Sigmoid colon (tissue), 7 donors: ENCODE measurements around the gene NRSN2. TPM values are rescaled to one million over a fixed set of nuclear protein-coding genes. Genes with fewer than 3 reads are reported as not detected.
A peak's percentile ranks its signal among the peaks of the same experiment; 100 is the strongest.

ENCODE experiments used
- DNase-seq: peaks from one replicate; pipeline ENCODE4 v3.0.0-alpha.2; 2019
- H3K27ac ChIP-seq, 4 donors: fragments of 200-600 bp; sonication (generic); one replicate each; pipeline ENCODE4 v1.5.1; 2016 to 2019; ENCODE audit warnings: mild to moderate bottlenecking in 1 of 4
- H3K27me3 ChIP-seq, 3 donors: fragments of 200-600 bp; sonication (generic); one replicate each; pipeline ENCODE4 v1.5.1; 2019; ENCODE audit warnings: mild to moderate bottlenecking in 1 of 3
- H3K36me3 ChIP-seq, 4 donors: fragments of 200-600 bp; sonication (generic); one replicate each; pipeline ENCODE4 v1.5.1; 2016 to 2019
- H3K4me1 ChIP-seq, 4 donors: fragments of 200-600 bp; sonication (generic); one replicate each; pipeline ENCODE4 v1.5.1; 2017 to 2019
- H3K4me3 ChIP-seq, 4 donors: fragments of 200-600 bp; sonication (generic); one replicate each; pipeline ENCODE4 v1.5.1; 2017 to 2019; ENCODE audit warnings: mild to moderate bottlenecking in 2 of 4, moderate library complexity in 1 of 4
- H3K9me3 ChIP-seq, 4 donors: fragments of 200-600 bp in 3 of 4; sonication (generic) in 3 of 4; one replicate each; pipeline versions ENCODE4 v1.5.1 to v1.6.1; 2013 to 2019
- EP300 ChIP-seq, 4 donors: sonication (generic); formaldehyde crosslinking; IDR thresholded peaks; one replicate each; pipeline ENCODE4 v1.6.1; 2017; ENCODE audit warnings: antibody characterized with exemption in 4 of 4
- POLR2A ChIP-seq, 2 donors: fragments of 450-650 bp; IDR thresholded peaks; one replicate each; pipeline ENCODE4 v1.6.1; 2016; ENCODE audit warnings: antibody characterized with exemption in 2 of 2, mild to moderate bottlenecking in 2 of 2, moderate library complexity in 2 of 2
- POLR2AphosphoS5 ChIP-seq, 4 donors: sonication (generic); formaldehyde crosslinking; IDR thresholded peaks; one replicate each; pipeline ENCODE4 v1.6.1; 2017; ENCODE audit warnings: antibody characterized with exemption in 4 of 4
- WGBS, 2 donors: extraction: QIAGEN DNeasy Blood & Tissue Kit; methylation state at CpG; one replicate each; pipeline ENCODE4 v1.1.7; 2013; 5-methylcytosine and 5-hydroxymethylcytosine counted together
- intact Hi-C: fragments of 100-400 bp; cut with DNase I; formaldehyde crosslinking; loops from one replicate; pipeline ENCODE4 v1.15.1; 2023
- polyA plus RNA-seq, 3 donors: library from polyadenylated mRNA; stranded (reverse); fragments of 200-250 nt; gene quantifications; one replicate each; pipeline ENCODE4 v1.2.3, GENCODE V29; 2013
- total RNA-seq, 4 donors: library from RNA; depleted of rRNA; stranded (reverse); fragments of >200 nt; gene quantifications; one replicate each; pipeline ENCODE4 v1.1.0, GENCODE V29; 2016
- TF ChIP-seq, protein P1 (sequence below), 4 experiments: fragments of 450-650 bp in 3 of 4; fragments of 200-600 bp in 1 of 4; IDR thresholded peaks; one replicate each; pipeline ENCODE4 v1.5.1; 2016 to 2019; ENCODE audit warnings: antibody characterized with exemption in 4 of 4, mild to moderate bottlenecking in 3 of 4, moderate library complexity in 2 of 4
- donor health status: healthy with polysubstance abuse.
- donor health status: Bipolar disorder and iron deficiency.
- donor health status: healthy.

The NRSN2 gene
- total and polyA plus RNA-seq, 7 donors, result 2.3 to 34.3 (median 23.2) TPM

DNA sequence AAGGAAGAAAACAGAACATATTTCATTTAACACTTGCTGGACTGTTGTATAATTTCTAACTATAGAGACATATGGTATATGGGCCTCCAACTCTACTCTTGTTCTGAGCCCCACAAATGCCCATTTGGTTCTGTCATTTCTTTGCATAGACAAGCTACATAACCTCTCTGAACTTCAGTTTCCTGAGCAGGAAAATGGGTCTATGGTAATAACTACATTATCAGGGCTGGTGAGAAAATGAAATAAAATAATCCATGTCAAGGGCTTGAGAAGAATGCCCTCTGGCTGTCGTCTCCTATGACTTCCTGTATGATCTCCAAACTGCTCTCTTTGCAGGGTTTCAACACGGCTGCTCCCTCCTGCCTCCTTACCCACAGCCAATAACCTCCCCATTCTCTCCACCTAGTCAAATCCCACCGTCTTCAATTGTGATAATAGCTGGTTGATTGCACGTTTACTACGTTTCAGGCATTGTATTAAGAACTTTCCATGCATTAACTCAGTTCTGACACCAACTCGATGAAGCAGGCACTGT lies 37.5 kb upstream of the NRSN2 start:
- TF ChIP-seq POLR2AphosphoS5 (IDR thresholded peaks at IDR 0.05), result no peak
- TF ChIP-seq POLR2A (IDR thresholded peaks at IDR 0.05), result no peak
- TF ChIP-seq, protein P1, sequence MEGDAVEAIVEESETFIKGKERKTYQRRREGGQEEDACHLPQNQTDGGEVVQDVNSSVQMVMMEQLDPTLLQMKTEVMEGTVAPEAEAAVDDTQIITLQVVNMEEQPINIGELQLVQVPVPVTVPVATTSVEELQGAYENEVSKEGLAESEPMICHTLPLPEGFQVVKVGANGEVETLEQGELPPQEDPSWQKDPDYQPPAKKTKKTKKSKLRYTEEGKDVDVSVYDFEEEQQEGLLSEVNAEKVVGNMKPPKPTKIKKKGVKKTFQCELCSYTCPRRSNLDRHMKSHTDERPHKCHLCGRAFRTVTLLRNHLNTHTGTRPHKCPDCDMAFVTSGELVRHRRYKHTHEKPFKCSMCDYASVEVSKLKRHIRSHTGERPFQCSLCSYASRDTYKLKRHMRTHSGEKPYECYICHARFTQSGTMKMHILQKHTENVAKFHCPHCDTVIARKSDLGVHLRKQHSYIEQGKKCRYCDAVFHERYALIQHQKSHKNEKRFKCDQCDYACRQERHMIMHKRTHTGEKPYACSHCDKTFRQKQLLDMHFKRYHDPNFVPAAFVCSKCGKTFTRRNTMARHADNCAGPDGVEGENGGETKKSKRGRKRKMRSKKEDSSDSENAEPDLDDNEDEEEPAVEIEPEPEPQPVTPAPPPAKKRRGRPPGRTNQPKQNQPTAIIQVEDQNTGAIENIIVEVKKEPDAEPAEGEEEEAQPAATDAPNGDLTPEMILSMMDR (IDR thresholded peaks at IDR 0.05), result no peak
- no peak for TF ChIP-seq EP300 (IDR thresholded peaks at IDR 0.05)

DNA sequence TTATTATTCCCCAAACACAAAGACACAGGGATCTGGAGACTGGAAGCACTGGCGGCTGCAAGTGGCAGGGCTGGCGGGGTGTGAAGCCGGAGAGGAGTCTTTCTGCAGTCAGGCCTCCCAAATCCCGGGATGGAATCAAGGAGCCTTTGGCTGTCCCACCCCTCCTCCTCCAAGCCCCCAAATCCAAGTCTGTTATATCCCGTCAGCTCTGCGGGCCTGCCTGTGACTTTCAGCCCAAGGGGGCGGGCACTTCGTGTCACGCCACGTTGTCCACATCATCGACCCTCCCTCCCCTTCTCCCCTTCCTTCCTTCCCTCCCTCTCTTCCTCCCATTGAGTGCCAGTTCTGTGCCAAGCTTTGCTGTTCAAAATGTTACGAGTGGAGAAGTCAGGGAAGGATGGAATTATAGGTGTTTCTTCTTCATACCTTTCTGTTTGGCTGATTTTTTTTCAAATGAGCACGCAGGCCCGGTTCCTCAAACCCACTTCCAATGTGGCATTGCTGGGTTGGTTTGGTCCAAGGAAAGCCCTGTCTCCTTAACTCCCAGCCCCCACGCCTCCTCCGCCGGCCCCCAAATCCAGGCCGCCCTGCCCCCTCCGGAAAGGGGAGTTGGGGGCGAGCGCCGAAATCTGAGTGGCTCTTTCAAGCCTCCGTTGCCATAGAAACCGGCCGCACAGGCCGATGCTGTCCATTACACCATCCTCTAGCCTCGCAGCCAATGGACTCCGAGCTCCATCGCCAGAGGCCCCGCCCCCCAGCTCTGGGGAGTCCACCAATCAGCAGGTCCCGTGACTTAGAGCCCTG lies 36.9 kb upstream of the NRSN2 start:
- Histone ChIP-seq H3K27me3 (no peaks in the 10 kb centered on the region), H3K36me3 (no peaks in the 10 kb centered on the region), H3K4me3 (peak overlapping the region; percentile 22 to 57 (median 48)), H3K9me3 (no peaks in the 10 kb centered on the region), H3K4me1 (peaks cover 0 to 20% (median 19%) of the 10 kb centered on the region in 4 donors), H3K27ac (peak overlapping the region; percentile 84 to 87 (median 86))
- intact Hi-C loops, result loop anchor here (2.0 kb wide), 1 partner anchor 15 kb away; the partner anchor contains the start of gene SOX12
- DNase-seq, result peak; percentile 99
- 9 to 39% methylated on average over 31 of the region's 31 CpGs for WGBS, 2 donors
- TF ChIP-seq POLR2AphosphoS5 (IDR thresholded peaks at IDR 0.05), result peak in 3 of 4 donors; percentile 13 to 66 (median 47)
- no peak for TF ChIP-seq EP300 (IDR thresholded peaks at IDR 0.05)

More for the DNA sequence above, 37.5 kb upstream of the NRSN2 start:
- H3K36me3 ChIP-seq, result no peaks in the 10 kb centered on the region
- no peaks in the 10 kb centered on the region for H3K9me3 ChIP-seq
- DNase-seq, result no peak
- intact Hi-C loops, result no loop called here
- no peaks in the 10 kb centered on the region for H3K27me3 ChIP-seq
- H3K4me1 ChIP-seq, result peaks cover 0 to 20% (median 19%) of the 10 kb centered on the region in 4 donors
- 22 to 35% methylated on average over 6 of the region's 6 CpGs for WGBS, 2 donors
- H3K27ac ChIP-seq, result peak overlapping the region; percentile 84 to 87 (median 86)
- H3K4me3 ChIP-seq, result peak overlapping the region in 3 of 4 donors; percentile 47 to 57 (median 50)

DNA sequence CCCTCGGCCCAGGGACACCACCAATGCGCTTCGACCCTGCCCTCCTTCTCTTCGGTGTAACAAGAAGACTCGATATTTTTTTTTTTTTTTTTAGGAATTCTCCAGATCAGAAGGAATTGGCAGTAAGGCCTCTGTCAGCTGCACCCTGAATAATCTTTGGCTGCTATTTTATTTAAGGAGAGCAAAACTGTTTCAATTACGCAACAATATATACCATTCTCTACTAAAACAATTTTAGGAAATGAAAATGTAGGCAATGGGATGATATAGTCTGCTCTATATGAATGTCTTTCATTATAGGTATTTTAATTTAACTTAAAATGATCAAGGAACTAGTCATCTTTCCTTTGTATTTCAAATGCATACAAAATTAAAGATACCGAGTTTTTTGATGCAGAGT lies 36.3 kb upstream of the NRSN2 start:
- TF ChIP-seq POLR2A (IDR thresholded peaks at IDR 0.05), result no peak
- TF ChIP-seq POLR2AphosphoS5 (IDR thresholded peaks at IDR 0.05), result no peak
- TF ChIP-seq, protein P1 (IDR thresholded peaks at IDR 0.05), result no peak
- no peak for TF ChIP-seq EP300 (IDR thresholded peaks at IDR 0.05)
- no peaks in the 10 kb centered on the region for H3K27me3 ChIP-seq
- intact Hi-C loops, result loop anchor here (2.0 kb wide), 1 partner anchor 14 kb away; the partner anchor contains the start of gene SOX12
- peak overlapping the region; percentile 22 to 57 (median 48) for H3K4me3 ChIP-seq
- H3K4me1 ChIP-seq, result peaks cover 0 to 20% (median 19%) of the 10 kb centered on the region in 4 donors
- peak overlapping the region; percentile 84 to 87 (median 86) for H3K27ac ChIP-seq
- H3K36me3 ChIP-seq, result no peaks in the 10 kb centered on the region
- no peaks in the 10 kb centered on the region for H3K9me3 ChIP-seq
- 12 to 39% methylated on average over 7 of the region's 7 CpGs for WGBS, 2 donors
- DNase-seq, result no peak

DNA sequence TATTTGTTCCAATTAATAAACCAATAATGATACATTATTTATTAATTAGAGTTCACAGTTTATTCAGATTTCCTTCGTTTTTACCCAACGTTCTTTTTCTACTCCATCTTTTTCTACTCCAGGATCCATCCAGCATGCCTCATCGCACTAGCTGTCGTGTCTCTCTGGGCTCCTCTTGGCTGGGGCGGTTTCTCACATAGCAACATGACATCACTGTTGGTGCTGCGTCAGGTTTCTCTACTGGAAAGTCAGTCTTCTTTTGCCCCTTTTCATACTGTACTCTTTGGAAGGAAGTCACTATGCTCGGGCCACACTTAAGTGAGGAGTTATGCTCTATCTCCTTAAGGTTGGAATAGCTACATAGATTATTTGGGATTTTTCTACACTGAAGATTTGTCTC lies 35.3 kb upstream of the NRSN2 start:
- peaks cover 0 to 20% (median 19%) of the 10 kb centered on the region in 4 donors for H3K4me1 ChIP-seq
- no peaks in the 10 kb centered on the region for H3K36me3 ChIP-seq
- TF ChIP-seq POLR2AphosphoS5 (IDR thresholded peaks at IDR 0.05), result no peak
- no peak for TF ChIP-seq POLR2A (IDR thresholded peaks at IDR 0.05)
- TF ChIP-seq EP300 (IDR thresholded peaks at IDR 0.05), result no peak
- TF ChIP-seq, protein P1 (IDR thresholded peaks at IDR 0.05), result no peak
- 90 to 96% methylated on average over 7 of the region's 7 CpGs for WGBS, 2 donors
- no peak for DNase-seq
- intact Hi-C loops, result loop anchor here (2.0 kb wide), 1 partner anchor 13 kb away; the partner anchor contains the start of gene SOX12
- H3K9me3 ChIP-seq, result no peaks in the 10 kb centered on the region
- H3K27me3 ChIP-seq, result no peaks in the 10 kb centered on the region
- H3K27ac ChIP-seq, result no peak overlapping the region
- no peak overlapping the region for H3K4me3 ChIP-seq

DNA sequence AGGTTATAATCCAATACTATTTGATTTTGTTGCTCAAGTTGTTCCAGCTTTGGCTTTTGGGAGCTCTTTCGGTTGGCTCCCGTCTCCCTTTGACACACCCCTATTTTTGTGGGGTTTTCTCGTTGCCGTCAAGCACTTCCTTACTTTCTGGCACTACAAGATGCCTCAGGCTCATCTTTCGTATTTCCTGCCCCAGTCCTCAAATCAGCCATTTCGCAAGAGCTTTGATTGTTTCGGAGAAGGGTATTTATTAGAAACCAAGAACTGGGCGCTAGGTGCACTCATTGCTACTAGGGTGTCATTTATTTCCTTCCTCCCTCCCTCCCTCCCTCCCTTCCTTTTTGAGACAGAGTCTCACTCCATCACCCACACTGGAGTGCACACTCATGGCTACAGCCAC lies 34.8 kb upstream of the NRSN2 start:
- intact Hi-C loops, result no loop called here
- H3K9me3 ChIP-seq, result no peaks in the 10 kb centered on the region
- peaks cover 0 to 20% (median 19%) of the 10 kb centered on the region in 4 donors for H3K4me1 ChIP-seq
- no peak for TF ChIP-seq EP300 (IDR thresholded peaks at IDR 0.05)
- TF ChIP-seq, protein P1 (IDR thresholded peaks at IDR 0.05), result no peak
- DNase-seq, result no peak
- H3K27ac ChIP-seq, result no peak overlapping the region
- 91 to 94% methylated on average over 8 of the region's 8 CpGs for WGBS, 2 donors
- H3K4me3 ChIP-seq, result no peak overlapping the region
- no peaks in the 10 kb centered on the region for H3K27me3 ChIP-seq
- H3K36me3 ChIP-seq, result peaks cover 0 to 3% (median 0%) of the 10 kb centered on the region in 4 donors
